Activated T-cell treated with anti-CD3 and anti-CD28 coated beads for 24 hours (primary cell): ENCODE results near the gene TEX28.
"Not testable (repeated sequence)": the region's sequence is repeated elsewhere in the genome, so short reads cannot be mapped to it uniquely, and the experiment has no call there.

Experiments used
- DNase-seq: peaks from one replicate; pipeline ENCODE4 v3.0.0-alpha.2; 2020; ENCODE audit warnings: low read depth

Gene TEX28

DNA sequence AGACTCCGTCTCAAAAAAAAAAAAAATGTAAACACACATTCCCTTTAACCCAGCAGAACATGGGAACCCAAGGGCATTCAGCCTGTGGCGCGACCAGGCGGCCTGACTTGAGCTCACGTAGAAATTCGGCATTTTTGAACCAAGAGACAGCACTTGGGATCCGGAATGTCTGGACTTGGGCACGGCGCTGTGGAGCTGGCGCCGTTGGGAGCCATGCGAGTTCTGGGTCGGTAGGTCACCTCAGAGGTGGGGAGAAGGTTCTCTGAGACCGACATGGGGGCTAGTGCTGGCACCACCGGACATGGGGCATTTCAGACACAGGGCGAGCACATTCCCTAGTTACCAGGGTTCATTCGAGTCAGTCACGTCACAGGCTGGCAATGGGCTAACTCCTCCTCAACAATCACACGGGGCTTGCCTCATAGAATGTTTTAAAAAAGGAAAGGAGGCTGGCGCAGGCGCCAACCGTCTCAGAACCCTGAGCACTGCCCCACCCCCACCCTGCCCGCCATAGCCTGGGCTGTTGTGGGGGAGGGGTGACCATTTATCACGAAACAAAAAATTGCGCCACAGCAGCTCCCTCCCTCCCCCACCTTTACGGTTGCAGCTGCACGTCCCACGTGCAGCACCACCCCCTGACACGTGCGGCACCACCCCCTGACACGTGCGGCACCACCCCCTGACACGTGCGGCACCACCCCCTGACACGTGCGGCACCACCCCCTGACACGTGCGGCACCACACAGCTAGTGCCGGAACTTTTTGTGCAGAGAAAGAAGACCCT is at the start of gene TEX28:
Gene TEX28, minus strand, starts transcription at position 334 of the 784 bp plus-strand sequence. CDS start 3,007 bp downstream, outside the sequence.
- DNase-seq, result no peak

GRCh38 chrX:154343620-154344019 is 48.7 kb upstream of the TEX28 start:
- DNase-seq, result not testable (repeated sequence)

- DNase-seq, result not testable (repeated sequence)
Observed at GRCh38 chrX:154343063-154343462, 48.1 kb upstream of the TEX28 start.

- DNase-seq, result not testable (repeated sequence)
Observed at GRCh38 chrX:154341399-154342298, 46.7 kb upstream of the TEX28 start.

GRCh38 chrX:154334496-154334895 is 39.6 kb upstream of the TEX28 start:
- no peak for DNase-seq

GRCh38 chrX:154333837-154334271 is 38.9 kb upstream of the TEX28 start:
- DNase-seq, result no peak

- no peak for DNase-seq
Observed at GRCh38 chrX:154333116-154333515, 38.2 kb upstream of the TEX28 start.

- no peak for DNase-seq
Observed at GRCh38 chrX:154332561-154332960, 37.6 kb upstream of the TEX28 start.

GRCh38 chrX:154329294-154329693 is 34.4 kb upstream of the TEX28 start:
- DNase-seq, result no peak

DNA sequence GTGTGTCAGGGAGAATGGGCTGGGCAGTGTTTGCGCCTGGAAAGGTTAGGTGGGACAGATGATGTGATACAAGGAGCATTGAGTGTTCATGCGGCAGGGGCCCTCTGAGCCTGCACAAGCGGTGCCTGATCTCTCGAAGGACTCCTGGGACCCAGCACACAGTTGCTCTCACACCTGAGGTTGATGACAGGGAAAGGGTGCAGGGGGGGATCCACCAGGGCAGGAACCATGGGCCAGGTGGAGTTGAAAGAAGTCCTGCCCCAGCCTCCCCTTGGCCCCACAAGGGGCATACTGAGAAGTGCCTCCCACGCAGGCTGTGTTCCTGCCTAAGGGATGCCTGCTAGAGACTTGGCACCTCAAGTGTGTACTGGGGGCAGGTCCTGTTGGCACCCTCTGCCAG is 33.7 kb upstream of the TEX28 start:
- no peak for DNase-seq

GRCh38 chrX:154327038-154327820 is 32.3 kb upstream of the TEX28 start:
- DNase-seq, result no peak

- DNase-seq, result no peak
Observed at GRCh38 chrX:154325541-154325940, 30.6 kb upstream of the TEX28 start.

DNA sequence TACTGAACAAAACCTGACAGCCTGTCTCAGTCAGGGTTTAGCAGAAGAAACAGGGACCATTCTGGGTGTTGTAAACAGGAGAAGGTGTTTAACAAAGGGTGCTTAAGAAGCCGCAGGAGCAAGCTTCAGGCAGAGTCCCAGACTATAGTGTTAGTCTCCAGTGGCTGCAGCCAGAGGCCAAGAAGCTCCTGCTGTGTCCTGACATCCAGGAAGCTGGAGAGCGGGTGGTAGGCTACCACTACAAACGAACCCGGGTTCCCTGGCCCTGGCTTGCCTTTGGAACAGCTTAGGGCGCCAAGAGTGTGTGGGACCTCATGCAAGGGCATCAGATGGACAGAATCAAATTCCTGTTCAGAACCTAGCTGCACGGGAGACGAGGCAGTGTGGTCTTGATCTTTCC is 28.6 kb upstream of the TEX28 start:
- DNase-seq, result no peak

- no peak for DNase-seq
Observed at GRCh38 chrX:154322890-154323289, 28.0 kb upstream of the TEX28 start.

GRCh38 chrX:154321594-154321993 is 26.7 kb upstream of the TEX28 start:
- no peak for DNase-seq

DNA sequence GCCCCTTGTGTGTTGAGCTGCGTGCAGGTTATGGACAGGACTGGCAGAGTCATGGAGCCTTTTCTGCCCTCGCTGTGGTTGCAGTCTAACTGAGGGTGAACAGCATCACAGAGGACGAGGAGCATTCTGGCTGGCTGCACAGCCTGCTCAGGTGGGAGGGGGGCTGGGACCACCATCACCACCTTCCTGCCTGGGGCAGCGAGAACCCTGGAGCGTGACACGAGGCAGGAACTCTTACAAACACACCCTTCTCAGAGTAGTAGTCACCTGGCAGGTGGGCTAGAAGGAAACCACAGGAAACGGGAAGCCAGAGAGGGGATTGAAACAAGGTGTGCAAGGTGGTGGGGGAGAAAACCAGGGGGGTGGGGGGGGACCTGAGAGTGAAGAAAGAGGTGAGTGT is 26.2 kb upstream of the TEX28 start:
- no peak for DNase-seq

DNA sequence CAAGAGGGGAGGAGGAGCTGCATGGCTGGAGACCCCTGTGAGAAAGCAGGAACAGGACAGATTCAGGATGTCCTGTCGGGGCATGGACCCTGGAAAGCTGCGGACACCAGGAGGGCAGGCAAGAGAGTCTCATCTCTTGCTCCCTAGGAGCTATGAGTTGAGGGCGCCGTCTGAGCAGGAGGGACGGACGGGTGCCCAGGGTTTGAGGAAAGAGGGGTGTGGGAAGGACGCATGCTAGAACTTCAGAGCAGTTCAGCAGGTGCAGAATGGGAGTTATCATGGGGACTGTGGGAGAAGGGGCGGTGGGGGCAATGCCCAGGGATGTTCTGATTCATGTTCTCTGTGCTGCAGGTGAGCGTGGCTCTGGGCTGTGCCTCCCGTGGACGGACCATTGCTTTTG is 25.5 kb upstream of the TEX28 start:
- DNase-seq, result no peak

- DNase-seq, result no peak
Observed at GRCh38 chrX:154317391-154317995, 22.6 kb upstream of the TEX28 start.

DNA sequence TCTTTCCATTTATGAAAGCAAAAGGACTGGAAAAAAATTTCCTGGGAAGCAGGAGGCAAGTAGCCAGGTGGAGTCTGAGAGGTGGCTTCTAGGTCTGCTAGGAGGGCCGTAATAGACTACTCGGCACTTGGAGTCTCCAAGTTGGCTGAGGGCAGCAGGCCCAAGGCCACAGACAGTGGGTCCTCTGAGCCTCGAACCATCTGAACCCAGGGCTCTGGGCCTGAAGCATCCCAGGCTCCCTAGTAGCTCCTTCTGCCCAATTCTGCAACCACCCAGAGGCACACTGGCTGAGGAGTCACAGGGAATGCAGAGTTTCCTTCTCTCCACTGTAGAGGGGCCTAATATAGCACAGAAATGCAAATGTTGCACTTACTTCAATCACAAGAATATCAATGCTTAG is 20.5 kb upstream of the TEX28 start:
- DNase-seq, result no peak

- no peak for DNase-seq
Observed at GRCh38 chrX:154313147-154313546, 18.2 kb upstream of the TEX28 start.

GRCh38 chrX:154312116-154312515 is 17.2 kb upstream of the TEX28 start:
- no peak for DNase-seq
